Liver (tissue), 3 donors: ENCODE data around the gene RNU1-2.

Source experiments
- CTCF ChIP-seq: fragments of 150-350 bp; IDR thresholded peaks from 2 replicates; pipeline ENCODE4 v1.5.1; 2017; ENCODE audit warnings: improper control_type of control experiment, low read depth, low read length; ENCODE audit not compliant: missing input control
- FOXA2 ChIP-seq: IDR thresholded peaks from 2 replicates; pipeline ENCODE4 v1.6.1; 2016; ENCODE audit warnings: antibody characterized with exemption
- GABPA ChIP-seq, 2 donors: IDR thresholded peaks in 1 of 2; conservative IDR thresholded peaks in 1 of 2; 2 replicates each; pipeline ENCODE4 v1.6.1; 2016; ENCODE audit warnings: antibody characterized with exemption in 2 of 2, mild to moderate bottlenecking in 1 of 2, moderate library complexity in 1 of 2
- REST ChIP-seq: IDR thresholded peaks from 2 replicates; pipeline ENCODE4 v1.6.1; 2016; ENCODE audit warnings: antibody characterized with exemption, mild to moderate bottlenecking
- TAF1 ChIP-seq: conservative IDR thresholded peaks from 2 replicates; pipeline ENCODE4 v1.6.1; 2016; ENCODE audit warnings: antibody characterized with exemption, mild to moderate bottlenecking
- ZBTB33 ChIP-seq: IDR thresholded peaks from 2 replicates; pipeline ENCODE4 v1.6.1; 2016; ENCODE audit warnings: antibody characterized with exemption
- donor health status: healthy.
- donor health status: healthy.

DNA sequence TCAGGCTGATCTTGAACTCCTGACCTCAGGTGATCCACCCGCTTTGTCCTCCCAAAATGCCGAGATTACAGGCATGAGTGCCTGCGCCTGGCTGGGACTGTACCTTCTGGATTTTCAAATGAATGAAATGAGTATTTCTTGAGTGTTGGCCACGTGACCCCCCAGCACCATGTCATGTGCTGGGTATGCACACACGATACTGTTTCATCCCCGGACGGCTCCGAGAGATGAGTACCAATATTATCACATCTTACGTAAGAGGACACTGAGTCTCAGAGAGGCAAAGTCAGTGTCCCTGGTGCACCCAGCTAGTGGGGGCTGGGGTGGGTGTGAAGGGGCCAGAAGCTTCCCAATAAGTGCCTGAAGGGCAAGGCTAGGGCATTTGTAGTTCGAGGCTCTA, 25.2 kb downstream of the RNU1-2 start:
- TF ChIP-seq FOXA2 (no peak), REST (no peak), CTCF (no peak), ZBTB33 (no peak), GABPA (IDR thresholded peaks at IDR 0.05 in 1 of 2, conservative IDR thresholded peaks at IDR 0.05 in 1 of 2) (no peak), TAF1 (no peak)
